CD4-positive, alpha-beta T cell treated with Interferon alpha-2 for 1 hour (primary cell): ENCODE measurements around the gene PRKAG2.

Source experiments
- DNase-seq, 2 donors: peaks; one replicate each; pipeline ENCODE4 v3.0.0-alpha.2; 2020 to 2022

Gene PRKAG2

DNA sequence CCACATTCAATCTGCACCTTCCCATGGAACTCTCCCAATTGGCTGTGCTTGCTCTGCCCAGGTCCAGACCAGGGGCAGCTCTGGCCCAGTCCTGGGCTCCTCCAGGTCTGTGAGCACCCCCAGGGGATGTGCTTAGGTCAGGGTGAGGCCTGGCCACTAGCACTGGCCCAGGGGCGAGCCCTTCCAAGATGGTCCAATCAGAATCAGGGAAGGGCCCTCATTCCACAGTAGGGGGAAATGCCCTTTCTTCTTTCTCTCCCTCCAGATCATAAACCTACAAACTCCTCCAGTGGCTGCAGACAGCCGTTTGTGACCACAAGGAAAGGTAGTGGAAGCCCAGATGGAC, 157.0 kb downstream of the PRKAG2 start:
- no peak for DNase-seq

DNA sequence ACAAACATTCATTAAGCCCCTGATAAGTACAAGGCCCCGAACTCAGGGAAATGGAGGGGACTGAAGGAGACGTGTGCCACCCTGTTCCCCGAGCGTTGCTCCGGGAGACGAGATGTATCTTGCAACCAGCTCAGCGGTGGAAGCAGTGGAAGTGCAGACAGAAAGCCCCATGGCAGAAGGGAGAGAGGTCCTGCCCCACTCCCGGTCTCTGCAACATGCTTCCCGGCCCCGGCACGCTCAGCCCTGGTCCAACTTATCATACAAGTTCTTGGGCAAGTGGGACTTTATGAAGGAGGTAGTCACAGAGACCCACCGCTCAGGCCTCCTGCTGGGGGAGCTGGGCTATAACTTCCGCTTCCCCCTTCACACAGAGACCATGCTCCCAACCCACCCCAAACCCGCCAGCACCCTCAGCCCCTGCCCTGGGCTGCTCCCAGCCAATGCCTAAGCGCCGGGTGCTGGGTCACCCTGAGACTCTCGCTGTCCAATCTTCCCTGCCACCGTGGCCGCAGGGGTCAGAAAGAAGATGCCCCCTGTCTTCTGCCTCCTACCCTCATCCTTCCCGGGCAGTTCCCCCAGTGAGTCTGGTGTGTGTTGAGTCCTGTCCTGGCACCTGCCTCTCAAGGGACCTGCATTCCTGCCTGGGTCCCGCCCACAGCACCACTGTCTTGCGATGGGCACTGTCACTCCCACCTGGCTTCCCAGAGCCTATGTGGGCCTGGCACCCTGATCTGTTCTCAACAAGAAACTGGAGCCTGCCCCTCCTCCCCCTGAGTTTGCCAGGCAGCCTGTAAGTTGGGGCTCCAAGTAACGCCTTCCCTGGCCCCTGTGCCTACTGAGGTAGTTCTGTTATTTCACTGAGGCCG, 157.7 kb downstream of the PRKAG2 start:
- DNase-seq: no peak

DNA sequence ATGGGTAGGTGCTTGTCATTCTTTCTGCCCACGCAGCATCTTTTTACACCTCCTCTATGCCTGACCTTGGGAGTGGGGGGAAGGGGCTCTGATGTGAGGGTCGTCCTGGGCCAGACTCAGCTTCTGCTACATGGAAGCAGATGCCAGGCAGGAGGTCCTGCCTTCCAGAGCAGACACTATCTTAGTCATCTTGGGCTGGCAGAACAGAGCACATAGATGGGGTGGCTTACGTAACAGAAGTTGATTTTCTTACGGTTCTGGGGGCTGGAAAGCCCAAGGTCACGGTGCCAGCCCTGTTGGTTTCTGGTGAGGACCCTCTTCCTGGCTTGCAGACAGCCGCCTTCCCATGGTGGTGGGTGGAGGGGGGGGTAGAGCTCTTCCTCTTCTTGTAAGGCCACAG, 159.0 kb downstream of the PRKAG2 start:
- DNase-seq: no peak

DNA sequence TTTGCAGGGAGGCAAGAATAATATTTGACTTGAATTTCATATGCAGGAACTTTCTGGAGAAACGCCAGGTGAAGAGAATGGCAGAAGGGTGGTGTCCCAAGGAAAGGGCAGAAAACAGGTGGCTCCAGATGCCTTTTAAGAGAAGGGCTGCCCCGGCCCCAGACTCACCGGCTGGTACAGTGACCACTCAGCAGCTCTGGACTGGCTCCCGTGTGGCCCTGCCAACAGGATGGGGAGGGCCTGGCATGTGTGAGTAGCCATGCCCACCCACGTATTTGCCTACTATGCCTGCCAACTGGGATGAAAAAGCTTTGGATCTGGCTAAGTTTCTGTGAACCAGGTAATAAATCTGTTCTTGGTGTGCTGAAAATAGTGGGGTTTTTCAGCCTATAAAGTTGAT, 159.5 kb downstream of the PRKAG2 start:
- DNase-seq: no peak

DNA sequence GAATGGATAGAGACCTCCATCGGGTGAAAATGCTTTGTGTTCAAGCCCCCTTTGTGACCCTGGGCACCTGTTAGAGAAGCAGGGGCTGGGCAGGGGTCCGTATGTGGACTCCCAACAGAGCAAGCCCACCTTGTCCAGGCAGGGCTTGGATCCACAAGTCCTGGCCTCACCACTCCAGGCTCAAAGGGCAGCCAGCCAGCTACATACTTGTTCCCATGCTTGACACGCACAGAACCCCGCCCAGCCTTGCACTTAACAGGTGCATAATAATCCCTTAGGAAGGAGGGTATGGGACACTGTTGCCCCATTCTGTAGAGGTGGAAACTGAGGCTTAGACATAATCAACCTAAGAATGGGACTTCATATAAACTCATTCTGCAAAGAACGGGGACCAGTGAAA, 160.6 kb downstream of the PRKAG2 start:
- no peak for DNase-seq

DNA sequence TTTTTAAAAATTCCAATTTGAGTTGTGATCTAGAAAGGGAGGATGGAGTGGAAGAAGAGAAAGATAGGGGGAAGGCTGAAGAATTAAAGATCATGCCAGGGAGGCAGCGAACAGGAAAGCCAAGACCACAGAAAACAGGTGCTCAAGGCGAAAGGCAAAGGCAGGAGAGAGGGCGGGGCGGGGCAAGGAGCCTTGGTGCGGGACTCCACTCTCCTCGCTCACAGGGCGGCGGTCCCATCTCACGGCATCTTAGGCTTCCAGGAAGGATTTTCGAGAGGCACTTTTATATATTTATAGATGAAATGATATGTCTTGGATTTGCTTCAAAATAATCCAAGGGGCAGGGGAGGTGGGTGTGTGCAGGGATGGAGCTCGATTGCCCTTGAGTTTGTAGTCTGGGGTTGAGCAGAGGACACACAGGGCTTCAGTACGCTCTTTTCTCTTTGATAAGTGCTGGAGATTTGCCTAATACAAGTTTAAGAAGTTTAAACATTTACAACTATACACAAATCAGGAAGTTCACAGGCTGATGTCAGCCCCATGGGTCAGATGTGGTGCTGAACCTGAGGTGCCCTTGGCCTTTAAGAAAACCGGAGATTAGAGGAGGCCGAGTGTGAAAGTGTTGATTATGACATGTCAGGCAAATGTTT, 161.1 kb downstream of the PRKAG2 start:
- no peak for DNase-seq

DNA sequence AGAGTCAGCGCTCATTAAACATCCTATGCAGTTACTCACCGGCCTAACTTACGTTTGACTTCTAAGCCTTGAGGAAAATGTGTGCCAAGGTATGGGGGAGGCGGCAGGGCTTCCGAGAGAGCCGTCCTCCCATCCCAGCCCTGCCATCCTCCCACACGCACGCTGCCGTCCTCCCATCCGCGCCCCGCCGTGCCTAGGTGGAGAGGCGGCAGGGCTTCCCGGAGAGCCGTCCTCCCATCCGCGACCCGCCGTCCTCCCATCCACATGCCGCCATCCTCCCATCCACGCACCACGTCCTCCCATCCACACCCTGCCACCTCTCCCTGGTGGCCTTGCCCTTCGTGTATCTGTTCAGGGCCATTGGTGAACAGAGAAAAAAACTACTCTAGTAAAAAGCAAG, 162.7 kb downstream of the PRKAG2 start:
- no peak for DNase-seq

DNA sequence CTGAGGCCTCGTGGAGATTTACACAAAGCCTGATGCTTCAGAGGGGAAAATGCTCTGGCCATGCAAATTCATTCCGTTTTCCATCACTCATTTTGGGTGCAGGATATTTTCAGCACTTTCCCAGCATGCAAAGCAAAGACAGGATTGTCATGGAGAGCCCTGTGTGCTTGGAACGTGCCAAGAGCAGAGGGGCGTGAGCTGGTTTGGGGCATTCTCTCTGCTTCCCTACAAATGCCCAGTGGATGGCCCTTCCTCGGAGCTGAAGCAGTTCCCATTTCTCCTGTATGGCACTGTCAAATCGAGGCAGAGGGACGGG, 164.1 kb downstream of the PRKAG2 start:
- no peak for DNase-seq

DNA sequence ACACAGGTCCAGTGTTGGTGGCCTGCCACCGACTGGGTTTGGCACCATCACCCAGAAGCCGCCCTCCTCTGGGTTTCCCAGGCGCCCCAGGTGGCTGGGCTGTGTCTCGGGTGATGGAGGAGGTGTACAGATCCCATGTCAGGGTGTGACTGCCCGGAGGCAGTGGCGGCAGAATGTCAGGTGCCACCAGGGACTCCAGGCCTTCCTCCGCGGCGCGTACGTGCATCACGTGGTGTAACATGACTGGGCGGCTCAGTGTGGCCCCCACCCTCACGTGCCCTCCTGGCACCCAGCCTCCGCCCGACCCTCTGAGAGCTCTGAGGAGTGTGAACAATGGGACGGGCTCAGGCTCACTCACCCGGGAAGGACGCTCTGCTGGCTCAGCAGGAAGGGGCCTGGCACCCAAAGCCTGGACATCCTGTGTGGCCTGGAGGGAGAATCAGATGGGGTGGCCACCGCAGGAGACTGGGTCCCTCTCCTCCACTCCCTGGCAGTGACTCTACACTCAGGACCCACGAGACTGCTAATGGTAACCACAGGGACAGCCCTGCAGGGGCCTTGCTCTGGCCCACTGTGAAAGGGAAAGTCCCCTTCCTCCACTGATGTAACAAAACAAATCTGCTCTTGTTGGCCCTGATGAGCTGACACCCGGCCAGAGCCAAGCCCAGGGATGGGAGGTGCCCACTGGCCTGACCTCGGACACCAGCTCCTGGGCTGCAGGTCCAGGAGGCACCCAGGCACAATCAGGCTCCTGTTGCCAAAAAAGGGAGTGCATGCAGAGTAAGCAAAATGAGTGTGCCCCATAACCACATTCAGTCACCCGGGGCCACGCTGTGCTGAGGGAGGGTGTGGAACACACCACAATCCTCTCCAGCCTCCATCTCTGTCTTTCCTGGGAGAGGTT, 164.8 kb downstream of the PRKAG2 start:
- no peak for DNase-seq

DNA sequence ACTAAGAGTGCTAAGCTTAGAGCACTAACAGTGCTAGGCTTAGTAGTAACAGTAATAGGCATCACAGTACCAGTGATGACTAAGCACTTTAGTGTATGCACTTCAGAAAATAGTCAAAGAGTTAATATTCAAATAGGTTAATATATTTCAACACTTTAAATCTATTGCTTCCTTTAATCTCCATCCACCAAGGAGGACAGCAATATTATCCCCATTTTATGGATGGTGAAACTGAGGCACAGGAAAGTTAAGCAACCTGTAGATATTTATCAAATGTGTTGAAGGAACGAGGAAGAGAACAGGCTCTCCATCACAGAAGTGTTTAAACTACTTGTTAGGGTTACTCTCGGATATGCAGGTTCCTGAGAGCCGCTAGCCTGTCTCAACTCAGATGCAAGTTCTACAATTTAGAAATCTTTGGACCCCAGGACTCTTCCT, 165.5 kb downstream of the PRKAG2 start:
- DNase-seq: no peak

DNA sequence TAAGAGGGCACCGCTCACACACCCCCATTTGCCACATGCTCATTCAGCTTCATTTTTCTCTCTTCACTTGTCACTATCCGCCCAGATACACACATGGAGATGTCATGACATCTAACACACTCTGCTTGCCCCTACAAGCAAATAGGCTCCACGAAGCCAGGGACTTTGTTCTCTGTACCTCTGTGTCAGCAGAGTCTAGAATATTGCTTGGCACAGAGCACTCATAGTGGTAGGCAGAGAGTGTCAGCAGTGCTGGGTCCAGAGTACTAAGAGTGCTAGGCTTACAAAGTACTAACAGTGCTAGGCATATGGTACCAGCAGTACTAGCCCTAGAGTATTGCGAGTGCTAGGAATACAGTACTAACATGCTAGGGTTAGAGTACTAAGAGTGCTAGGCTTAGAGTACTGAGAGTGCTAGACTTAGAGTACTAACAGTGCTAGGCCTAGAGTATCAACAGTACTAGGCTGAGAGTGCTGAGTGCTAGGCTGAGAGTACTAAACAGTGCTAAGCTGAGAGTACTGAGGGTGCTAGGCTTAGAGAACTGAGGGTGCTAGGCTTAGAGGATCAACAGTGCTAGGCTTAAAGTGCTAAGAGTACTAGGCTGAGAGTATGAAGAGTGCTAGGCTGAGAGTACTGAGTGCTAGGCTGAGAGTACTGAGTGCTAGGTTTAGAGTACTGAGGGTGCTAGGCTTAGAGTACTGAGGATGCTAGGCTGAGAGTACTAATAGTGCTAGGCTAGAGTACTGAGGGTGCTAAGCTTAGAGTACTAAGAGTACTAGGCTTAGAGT, 166.1 kb downstream of the PRKAG2 start:
- DNase-seq: no peak

DNA sequence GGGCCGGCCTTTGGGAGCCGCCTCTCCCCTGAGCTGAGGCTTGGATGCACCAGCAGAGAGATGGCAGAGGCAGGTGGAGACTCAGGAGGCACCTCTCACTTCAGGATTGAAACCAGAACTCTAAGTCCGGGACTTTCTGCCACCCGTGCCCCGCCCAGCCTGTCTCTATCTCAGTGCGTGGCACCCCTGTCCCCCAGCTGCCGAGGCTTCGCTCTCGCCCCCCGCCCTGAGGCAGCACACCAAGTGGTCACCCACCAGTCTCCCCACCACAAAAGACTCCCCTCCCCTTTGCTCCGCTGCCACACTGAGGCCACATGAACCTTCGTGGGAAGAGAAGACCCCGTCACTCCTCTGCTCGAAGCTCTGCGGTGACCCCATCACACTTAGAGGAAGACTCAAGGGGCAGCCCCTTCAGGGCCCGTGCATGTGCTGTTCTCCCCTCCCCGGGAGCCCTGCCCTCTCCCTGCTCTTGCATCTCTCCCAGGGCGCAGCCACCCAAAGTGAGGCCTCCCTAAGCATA, 166.7 kb downstream of the PRKAG2 start:
- DNase-seq: no peak

DNA sequence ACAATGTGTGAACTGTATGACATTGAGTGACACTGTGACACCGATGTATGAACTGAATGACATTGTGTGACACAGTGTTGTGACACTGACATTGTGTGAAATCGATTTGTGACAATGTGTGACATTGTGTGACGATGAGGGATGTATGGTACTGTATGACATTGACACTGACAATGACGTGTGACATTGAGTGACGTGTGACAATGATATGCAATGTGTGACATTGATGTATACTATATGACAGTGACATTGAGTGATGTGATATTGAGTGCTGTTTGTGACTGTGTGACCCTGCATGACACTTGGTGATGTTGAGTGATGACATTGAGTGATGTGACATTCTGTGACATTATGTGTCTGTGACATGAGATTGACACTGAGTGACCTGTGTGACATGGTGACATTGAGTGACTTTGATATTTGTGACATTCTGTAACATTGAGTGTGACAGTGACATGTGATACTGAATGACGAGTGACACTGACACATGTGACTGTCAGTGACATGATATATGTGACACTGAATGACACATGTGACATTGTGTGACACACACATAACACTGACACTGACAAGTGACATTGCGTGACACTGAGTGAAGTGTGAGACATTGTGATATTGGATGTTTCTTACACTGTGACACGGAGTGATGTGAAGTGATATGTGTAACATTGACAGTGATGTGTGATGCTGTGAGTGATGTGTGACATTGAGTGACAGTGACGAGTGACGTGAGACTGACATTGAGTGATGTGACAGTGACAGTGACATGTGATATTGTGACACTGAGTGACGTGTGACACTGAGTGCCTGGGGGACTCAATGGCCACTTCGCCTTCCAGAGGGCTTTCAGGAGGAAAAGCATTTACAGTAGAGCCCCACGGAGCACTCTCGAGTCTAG, 167.5 kb downstream of the PRKAG2 start:
- no peak for DNase-seq

DNA sequence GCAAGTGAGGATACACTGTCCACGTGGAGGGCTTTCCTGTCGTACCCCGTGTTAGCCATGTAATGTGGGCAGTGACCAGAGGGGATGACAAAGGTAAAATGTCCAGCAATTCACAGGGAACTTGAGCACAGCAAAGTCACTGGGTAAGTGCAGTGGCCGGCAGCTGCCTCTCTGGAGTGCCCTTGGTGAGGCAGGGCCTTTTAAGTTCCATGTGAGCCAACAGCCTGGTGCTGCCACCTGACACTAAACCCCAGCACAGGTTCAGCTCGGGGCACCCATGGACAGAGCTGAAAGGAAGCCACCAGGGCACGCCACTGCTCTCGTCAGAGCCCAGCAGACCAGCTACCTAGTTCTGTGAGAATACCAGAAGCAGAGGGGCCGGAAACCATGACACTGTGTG, 168.3 kb downstream of the PRKAG2 start:
- no peak for DNase-seq

DNA sequence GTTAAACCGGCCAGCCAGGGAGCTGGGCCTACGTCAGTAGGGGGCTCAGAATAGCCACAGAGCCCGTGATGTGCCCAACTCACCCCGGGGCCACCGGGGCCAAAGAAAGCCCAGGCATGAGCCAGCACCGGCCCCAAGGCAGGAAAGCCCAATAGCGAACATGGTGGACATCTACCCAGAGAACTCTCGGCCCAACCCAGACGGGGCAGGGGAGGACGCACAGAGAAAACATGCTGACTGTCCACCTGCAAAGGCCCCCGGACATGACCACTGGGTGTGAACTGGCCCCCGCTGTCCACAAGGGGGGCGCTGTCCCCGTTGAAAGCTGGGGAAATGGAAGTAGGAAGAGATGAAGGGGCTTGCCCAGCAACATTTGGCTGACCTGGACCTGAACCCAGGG, 169.2 kb downstream of the PRKAG2 start:
- DNase-seq: no peak

DNA sequence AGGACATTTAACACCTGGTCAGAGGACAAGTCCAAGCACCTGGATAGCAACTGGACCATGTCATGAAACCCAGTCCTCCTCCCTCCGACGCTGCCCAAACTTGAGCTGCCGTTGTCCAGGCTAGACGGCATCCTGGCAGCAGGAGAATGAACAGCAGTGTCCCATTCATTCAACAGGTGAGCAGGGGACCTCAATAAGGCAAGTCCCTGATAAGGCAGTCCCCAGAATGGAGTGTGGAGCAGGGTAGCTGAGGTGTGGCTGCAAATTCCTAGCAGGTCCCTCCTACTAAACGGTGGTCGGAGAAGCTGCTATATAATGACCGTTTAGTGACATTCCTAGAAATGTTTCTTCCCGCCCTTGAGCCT, 169.8 kb downstream of the PRKAG2 start:
- no peak for DNase-seq

DNA sequence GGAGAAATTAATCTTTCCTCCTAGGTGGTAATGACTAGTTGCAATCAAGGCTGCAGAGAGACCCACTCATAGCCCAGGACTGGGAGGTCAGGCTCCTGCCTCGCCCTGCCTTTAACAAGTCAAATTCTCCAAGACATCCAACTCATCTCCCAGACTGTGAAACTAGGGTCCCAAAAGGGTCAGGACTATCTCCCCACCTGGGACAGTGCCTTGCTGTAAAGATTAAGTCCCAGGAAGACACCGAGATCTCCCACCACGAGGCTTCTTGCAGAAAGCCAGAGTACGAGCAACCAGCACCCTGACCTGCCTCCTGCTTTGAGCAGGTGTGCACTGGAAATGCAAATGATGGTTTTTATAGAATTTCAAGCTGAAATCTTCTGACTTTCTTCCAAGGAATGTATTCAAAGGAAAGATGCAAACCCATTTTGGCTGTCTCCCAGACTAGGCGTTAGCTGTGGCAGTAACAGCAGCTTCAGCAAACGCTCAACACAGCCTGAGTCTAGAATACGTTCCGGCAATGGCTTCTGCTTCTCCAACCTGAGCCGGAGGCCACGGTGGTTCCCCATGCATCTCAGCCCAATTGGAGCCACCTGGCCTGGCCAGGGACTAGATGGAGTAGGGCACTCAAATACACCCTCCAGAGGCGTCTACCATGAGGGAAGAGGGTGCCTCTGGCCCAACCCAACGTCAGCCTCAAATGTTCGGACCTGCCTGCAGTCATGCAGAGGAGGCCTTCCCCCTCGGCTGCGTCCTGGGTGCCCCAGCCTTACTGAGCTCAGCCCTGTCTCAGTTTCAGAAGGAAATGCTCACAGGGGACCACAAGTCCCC, 170.4 kb downstream of the PRKAG2 start:
- no peak for DNase-seq

DNA sequence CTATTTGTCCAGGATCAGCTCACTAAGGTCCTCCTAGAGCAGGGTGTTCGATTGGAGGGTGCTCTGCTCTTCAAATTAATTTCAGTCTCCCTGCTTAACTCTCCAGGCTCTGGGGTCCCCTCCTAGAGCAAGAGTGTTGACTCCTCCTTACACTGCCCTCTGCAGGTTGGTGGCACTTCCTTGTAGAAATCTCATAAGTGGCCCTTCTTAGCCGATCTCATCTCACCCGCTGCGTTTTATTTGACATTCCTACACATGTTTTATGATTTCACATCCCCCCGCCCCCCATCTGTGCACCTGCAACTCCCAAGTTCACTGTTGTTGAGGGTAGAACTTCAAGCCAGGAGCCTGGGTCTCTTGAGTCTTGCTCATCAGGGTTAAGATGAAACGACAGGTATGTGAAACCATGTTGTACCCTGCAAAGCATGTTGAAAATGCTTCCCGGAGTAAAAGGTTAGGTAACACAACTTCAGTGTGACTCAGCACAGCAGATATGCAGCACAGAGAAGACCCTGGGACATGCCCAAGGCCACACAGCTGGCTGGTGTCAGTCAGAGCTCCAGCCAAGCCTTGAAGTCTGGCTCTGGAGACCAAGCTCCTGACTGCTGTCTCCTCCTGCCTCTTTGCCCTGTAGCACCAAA, 171.2 kb downstream of the PRKAG2 start:
- DNase-seq: peak in 1 of 2 donors; percentile 19

DNA sequence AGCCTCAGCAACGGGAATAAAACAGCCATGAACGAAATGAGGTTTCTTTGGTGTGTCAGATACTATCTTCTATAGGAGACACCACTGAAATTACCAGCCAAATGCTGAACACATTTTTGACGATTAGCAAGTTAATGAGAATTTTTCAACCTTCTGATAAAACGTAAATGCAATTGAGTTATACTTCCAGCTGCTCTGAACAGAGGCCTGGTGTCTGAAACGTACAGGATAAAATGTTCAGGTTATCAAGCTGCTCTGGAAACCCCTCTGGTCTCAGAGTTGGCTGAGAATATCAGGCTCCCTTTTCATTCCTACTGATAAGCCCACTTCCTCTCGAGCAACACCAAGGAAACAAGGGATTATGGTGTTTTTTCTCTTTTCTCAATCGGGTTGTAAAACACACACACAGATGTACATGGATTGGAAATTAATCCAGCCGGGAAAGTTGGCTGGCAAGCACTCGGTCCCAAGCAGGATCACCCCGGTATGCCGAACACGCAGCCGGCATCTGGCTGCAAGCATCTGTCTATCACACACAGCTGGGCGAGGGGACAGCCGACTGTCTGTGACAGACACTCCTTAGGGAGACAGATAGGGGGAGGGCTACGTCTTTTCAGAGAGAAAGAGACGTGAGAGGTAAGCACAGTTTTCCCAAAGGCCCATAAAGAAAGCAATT, 171.8 kb downstream of the PRKAG2 start:
- no peak for DNase-seq
